Activated T-helper 1 cell treated with anti-CD3 and anti-CD28 coated beads, Interleukin-12 subunit alpha, Interleukin-12 subunit beta, Interleukin-2, Interleukin-4 antibody, amounts not matched to agents 30 ng/mL and 10 ng/mL and 1 ng/mL, durations not matched to agents 14 hours and 24 hours and 36 hours (primary cell): ENCODE data around the gene DNAJC27. TPM values are rescaled to one million over a fixed set of nuclear protein-coding genes. Genes with fewer than 3 reads are reported as not detected.
"Not testable (repeated sequence)": the region's sequence is repeated elsewhere in the genome, so short reads cannot be mapped to it uniquely, and the experiment has no call there.

Source experiments
- DNase-seq: peaks from one replicate; pipeline ENCODE4 v3.0.0; 2021; ENCODE audit warnings: low spot score
- H3K27ac Mint-ChIP-seq: one replicate; pipeline ENCODE4 v1.8.0; 2021; ENCODE audit warnings: mild to moderate bottlenecking, mixed read lengths
- H3K27me3 Mint-ChIP-seq: one replicate; pipeline ENCODE4 v1.8.0; 2022; ENCODE audit warnings: mild to moderate bottlenecking, moderate library complexity, mixed read lengths; ENCODE audit not compliant: insufficient read depth
- H3K36me3 Mint-ChIP-seq: one replicate; pipeline ENCODE4 v1.8.0; 2021; ENCODE audit warnings: low read depth, mixed read lengths
- H3K4me1 Mint-ChIP-seq: one replicate; pipeline ENCODE4 v1.8.0; 2021; ENCODE audit warnings: low read depth, mixed read lengths
- H3K4me3 Mint-ChIP-seq: one replicate; pipeline ENCODE4 v1.8.0; 2021; ENCODE audit warnings: mild to moderate bottlenecking, moderate library complexity, mixed read lengths
- H3K9me3 Mint-ChIP-seq: one replicate; pipeline ENCODE4 v1.8.0; 2021; ENCODE audit warnings: mixed read lengths
- intact Hi-C: fragments of 100-400 bp; cut with micrococcal nuclease; formaldehyde crosslinking; loops from one replicate; pipeline ENCODE4 v1.15.1; 2024
- total RNA-seq: library from RNA; stranded (reverse); gene quantifications from 2 replicates; pipeline ENCODE4 v1.2.3, GENCODE V29; 2022

Gene DNAJC27
- 6.3 and 7.0 TPM in 2 replicates for total RNA-seq

DNA sequence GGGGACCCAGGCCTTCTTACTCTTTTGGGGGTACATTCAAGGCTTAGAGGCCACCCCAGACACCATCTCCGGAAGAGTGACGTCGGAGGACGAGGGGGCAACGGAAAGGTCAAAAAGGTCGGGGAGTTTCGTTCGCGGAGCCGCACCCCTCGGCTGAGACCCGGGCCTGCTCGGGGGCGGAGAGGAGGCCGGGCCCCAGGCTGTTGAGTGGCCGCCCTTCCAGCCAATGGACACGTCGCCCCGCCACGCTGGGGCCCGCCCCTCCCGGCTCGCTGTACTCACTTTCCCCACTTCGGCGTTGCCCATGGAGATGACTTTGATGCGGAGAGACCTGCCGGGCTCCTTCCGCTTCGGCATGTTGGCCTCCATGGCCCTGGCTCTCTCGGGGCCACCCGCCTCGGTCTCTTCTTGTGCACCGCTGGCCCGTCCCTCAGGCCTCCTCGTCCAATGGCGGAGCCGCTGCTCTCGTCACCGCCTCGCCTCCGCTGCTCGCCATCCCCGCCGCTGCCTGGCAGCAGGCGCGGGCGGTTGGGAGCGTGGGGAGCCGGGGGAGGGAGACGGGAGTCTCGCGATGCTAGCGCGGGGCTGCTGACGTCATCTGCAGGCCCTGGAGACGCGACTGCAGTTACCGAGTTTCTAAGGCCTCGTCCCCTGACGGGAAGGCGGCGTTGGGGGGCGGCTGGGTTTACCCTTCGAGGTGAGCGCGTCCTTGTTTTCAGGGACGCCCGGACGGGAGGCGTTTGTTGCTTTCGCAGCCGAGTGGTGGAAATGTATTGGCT, at the start of gene DNAJC27:
DNAJC27 (minus strand) TSS at position 420 of the 779 bp plus-strand sequence; CDS start at position 369, 51 bp downstream.
- H3K27ac Mint-ChIP-seq = peak within 1 kb of the TSS; percentile 100
- peak within 1 kb of the TSS; percentile 96 for H3K4me3 Mint-ChIP-seq
- DNase-seq = peak; percentile 96
- no peaks in the 10 kb centered on the region for H3K9me3 Mint-ChIP-seq
- H3K36me3 Mint-ChIP-seq = peaks cover 6% of the 10 kb centered on the region
- peaks cover 19% of the 10 kb centered on the region for H3K4me1 Mint-ChIP-seq
- H3K27me3 Mint-ChIP-seq = no peaks in the 10 kb centered on the region
- intact Hi-C loops = loop anchor here (1.0 to 10.0 kb wide), 11 partner anchors 52 to 1045 kb away; partner anchors contain the start of genes ASXL2, ATAD2B, CENPO and EFR3B

DNA sequence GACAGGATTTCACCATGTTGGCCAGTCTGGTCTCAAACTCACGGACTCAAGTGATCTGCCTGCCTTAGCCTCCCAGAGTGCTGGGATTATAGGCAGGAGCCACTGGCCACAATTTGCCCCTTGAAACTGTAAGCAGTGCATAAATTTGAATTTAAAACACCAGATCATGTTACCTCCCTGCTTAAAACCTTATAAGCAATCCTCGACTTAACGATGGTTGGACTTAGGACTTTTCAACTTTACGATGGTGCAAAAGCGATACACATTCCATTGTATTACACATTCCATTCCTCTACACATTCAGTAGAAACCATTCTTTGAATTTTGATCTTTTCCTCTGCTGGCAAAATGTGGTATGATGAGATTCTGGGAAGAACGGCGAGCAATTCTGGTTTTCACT, 46.9 kb upstream of the DNAJC27 start:
- no peaks in the 10 kb centered on the region for H3K9me3 Mint-ChIP-seq
- H3K27me3 Mint-ChIP-seq = peaks cover 9% of the 10 kb centered on the region
- no peaks in the 10 kb centered on the region for H3K36me3 Mint-ChIP-seq
- intact Hi-C loops = no loop called here
- no peak overlapping the region for H3K4me3 Mint-ChIP-seq
- H3K4me1 Mint-ChIP-seq = no peaks in the 10 kb centered on the region
- DNase-seq = no peak
- H3K27ac Mint-ChIP-seq = no peak overlapping the region

GRCh38 chr2:25014631-25015030, 42.9 kb upstream of the DNAJC27 start:
- Mint-ChIP-seq H3K36me3 (no peaks in the 10 kb centered on the region), H3K4me3 (no peak overlapping the region), H3K27ac (no peak overlapping the region), H3K9me3 (no peaks in the 10 kb centered on the region), H3K4me1 (no peaks in the 10 kb centered on the region), H3K27me3 (peaks cover 1% of the 10 kb centered on the region)
- DNase-seq = no peak
- intact Hi-C loops = no loop called here

DNA sequence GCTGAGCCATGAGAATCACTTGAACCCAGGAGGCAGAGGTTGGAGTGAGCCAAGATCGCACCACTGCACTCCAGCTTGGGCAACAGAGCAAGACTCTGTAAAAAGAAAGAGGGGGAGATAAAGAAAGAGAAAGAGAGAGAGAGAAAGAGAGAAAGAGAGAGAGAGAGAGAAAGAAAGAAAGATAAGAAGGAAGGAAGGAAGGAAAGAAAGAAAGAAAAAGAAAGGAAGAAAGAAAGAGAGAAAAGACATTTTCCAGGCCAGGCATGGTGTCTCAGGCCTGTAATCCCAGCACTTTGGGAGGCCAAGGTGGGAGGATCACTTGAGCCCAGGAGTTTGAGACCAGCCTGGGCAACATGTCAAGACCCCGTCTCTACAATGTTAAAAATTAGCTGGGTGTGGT, 39.6 kb upstream of the DNAJC27 start:
- H3K9me3 Mint-ChIP-seq, H3K36me3 Mint-ChIP-seq, H3K4me1 Mint-ChIP-seq, intact Hi-C loops, H3K27ac Mint-ChIP-seq, DNase-seq, H3K27me3 Mint-ChIP-seq, H3K4me3 Mint-ChIP-seq: not testable (repeated sequence)

DNA sequence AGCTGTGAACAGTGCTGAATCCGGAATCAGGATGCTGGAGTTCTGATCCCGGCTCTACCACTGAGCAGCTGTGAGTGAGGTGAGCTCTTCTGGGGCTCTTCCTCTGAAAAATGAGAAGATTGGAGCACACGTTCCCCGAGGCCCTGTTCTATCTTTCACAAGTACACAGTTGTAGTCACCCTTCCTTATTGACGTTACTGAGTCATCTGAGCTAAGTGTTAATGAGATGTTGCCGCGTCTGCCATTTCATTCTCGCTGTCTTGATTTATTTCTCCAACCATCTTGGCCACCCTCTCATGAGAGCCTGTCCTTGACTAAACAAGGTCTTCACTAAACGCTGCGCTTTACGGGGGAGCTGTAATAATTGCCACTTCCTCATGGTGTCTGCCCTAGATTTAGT, 38.2 kb upstream of the DNAJC27 start:
- intact Hi-C loops = no loop called here
- Mint-ChIP-seq H3K4me3 (no peak overlapping the region), H3K36me3 (no peaks in the 10 kb centered on the region), H3K9me3 (no peaks in the 10 kb centered on the region), H3K27me3 (no peaks in the 10 kb centered on the region), H3K4me1 (no peaks in the 10 kb centered on the region), H3K27ac (no peak overlapping the region)
- DNase-seq = no peak

DNA sequence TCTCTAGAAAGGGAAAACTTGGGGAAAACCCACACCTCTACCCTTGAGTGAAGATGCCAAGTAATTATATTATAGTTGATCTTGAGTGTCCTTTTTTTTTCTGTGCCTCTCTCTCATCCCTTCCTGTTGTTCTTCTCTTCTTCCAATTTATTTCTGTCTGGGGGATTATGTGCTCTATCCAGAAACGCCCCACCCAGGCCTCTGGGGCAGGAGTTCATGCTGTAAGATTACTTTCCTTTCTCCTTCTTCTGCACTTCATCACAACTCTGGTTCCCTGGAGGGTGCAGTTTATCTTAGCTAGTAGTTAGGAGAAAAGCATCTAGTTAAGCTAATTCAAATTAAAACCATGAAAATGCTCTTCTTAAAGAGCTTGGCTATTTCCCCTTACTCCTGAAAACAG, 30.3 kb upstream of the DNAJC27 start:
- DNase-seq = no peak
- intact Hi-C loops = no loop called here
- no peak overlapping the region for H3K27ac Mint-ChIP-seq
- no peaks in the 10 kb centered on the region for H3K36me3 Mint-ChIP-seq
- no peaks in the 10 kb centered on the region for H3K4me1 Mint-ChIP-seq
- H3K9me3 Mint-ChIP-seq = no peaks in the 10 kb centered on the region
- no peak overlapping the region for H3K4me3 Mint-ChIP-seq
- peaks cover 2% of the 10 kb centered on the region for H3K27me3 Mint-ChIP-seq

DNA sequence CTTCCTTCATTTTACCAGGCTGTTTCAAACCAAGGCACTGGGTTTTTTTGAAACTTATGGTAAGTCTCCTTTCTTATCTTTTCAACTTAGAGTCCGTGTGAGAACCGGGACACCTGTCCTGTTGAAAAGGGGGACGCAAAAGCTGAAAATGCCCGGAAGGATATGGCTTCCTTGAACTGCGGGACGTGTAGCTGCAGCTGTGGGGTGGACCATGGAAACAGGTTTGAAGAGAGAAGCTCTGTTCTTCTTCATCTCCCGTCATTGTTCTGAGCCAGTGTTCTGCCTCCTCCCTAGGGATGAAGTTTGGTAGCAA, 29.5 kb upstream of the DNAJC27 start:
- Mint-ChIP-seq H3K4me3 (no peak overlapping the region), H3K27me3 (peaks cover 4% of the 10 kb centered on the region), H3K4me1 (no peaks in the 10 kb centered on the region), H3K36me3 (no peaks in the 10 kb centered on the region), H3K9me3 (no peaks in the 10 kb centered on the region), H3K27ac (no peak overlapping the region)
- no peak for DNase-seq
- intact Hi-C loops = no loop called here

GRCh38 chr2:25000503-25001324, 29.0 kb upstream of the DNAJC27 start:
- no peaks in the 10 kb centered on the region for H3K9me3 Mint-ChIP-seq
- no peaks in the 10 kb centered on the region for H3K36me3 Mint-ChIP-seq
- H3K4me1 Mint-ChIP-seq = no peaks in the 10 kb centered on the region
- no peak overlapping the region for H3K27ac Mint-ChIP-seq
- peaks cover 4% of the 10 kb centered on the region for H3K27me3 Mint-ChIP-seq
- H3K4me3 Mint-ChIP-seq = no peak overlapping the region
- DNase-seq = no peak
- intact Hi-C loops = no loop called here

DNA sequence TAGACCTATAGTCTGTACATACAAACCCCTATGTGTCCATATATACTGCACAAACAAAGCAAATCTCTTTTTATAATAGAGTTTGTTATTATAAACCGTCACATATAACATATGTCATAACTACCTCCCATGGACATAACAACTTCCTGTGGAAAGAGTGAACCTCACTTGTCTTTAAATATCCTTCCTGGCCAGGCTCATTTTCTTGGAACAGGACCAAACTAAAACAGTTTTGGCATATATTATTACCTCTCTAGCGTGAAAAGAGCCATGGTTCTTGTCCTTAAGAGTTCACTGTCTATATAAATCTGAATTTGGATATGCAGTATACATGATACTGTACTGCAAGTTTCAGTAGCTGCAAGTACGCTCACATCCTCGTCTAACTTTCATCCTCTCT, 28.3 kb upstream of the DNAJC27 start:
- DNase-seq = no peak
- Mint-ChIP-seq H3K4me1 (no peaks in the 10 kb centered on the region), H3K9me3 (no peaks in the 10 kb centered on the region), H3K27ac (no peak overlapping the region), H3K4me3 (no peak overlapping the region), H3K36me3 (no peaks in the 10 kb centered on the region), H3K27me3 (peaks cover 4% of the 10 kb centered on the region)
- intact Hi-C loops = no loop called here

DNA sequence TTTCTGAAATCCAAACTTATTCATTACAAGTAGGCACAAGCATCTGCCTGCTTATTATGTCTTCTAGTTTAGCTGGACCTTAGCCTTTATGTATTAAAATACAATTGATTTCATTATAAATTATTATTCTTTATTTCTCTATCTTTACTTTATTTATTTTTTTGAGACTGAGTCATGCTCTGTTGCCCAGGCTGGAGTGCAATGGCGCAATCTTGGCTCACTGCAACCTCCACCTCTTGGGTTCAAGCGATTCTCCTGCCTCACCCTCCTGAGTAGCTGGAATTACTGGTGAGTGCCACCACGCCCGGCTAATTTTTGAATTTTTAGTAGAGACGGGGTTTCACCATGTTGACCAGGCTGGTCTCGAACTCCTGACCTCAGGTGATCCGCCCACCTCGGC, 27.3 kb upstream of the DNAJC27 start:
- intact Hi-C loops, H3K4me3 Mint-ChIP-seq, H3K27ac Mint-ChIP-seq: not testable (repeated sequence)

DNA sequence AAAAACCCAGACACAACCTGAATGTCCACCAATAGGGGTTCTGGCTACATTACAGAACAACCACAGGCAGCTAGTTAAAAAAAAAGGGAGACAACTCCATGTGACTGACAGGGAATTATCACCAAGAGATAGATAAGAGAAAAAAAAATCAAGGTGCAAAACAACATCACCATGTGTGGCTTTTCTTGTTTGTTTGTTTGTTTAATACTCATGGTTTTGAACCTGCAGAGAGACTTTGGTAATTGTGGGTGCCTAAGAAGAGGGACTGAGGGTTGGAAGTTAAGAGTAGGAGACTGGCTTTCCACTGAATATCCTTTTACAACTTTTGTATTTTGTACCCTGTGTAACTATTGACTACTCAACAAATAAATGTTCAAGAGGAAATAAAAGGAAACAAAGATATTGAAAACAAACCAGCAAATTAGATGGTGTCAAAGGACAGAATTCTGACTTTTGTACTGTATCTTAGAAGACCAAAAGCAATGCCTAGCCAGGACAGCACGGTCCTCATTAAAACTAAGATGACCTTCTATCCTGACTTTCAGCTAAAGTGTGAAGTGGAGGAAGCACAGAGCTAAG, 22.5 kb upstream of the DNAJC27 start:
- Mint-ChIP-seq H3K36me3 (no peaks in the 10 kb centered on the region), H3K27ac (no peak overlapping the region), H3K27me3 (peaks cover 23% of the 10 kb centered on the region), H3K4me3 (no peak overlapping the region), H3K9me3 (no peaks in the 10 kb centered on the region), H3K4me1 (no peaks in the 10 kb centered on the region)
- DNase-seq = no peak
- intact Hi-C loops = no loop called here

More for the DNA sequence above, 27.3 kb upstream of the DNAJC27 start:
- H3K27me3 Mint-ChIP-seq, H3K36me3 Mint-ChIP-seq, H3K4me1 Mint-ChIP-seq, DNase-seq, H3K9me3 Mint-ChIP-seq: not testable (repeated sequence)

DNA sequence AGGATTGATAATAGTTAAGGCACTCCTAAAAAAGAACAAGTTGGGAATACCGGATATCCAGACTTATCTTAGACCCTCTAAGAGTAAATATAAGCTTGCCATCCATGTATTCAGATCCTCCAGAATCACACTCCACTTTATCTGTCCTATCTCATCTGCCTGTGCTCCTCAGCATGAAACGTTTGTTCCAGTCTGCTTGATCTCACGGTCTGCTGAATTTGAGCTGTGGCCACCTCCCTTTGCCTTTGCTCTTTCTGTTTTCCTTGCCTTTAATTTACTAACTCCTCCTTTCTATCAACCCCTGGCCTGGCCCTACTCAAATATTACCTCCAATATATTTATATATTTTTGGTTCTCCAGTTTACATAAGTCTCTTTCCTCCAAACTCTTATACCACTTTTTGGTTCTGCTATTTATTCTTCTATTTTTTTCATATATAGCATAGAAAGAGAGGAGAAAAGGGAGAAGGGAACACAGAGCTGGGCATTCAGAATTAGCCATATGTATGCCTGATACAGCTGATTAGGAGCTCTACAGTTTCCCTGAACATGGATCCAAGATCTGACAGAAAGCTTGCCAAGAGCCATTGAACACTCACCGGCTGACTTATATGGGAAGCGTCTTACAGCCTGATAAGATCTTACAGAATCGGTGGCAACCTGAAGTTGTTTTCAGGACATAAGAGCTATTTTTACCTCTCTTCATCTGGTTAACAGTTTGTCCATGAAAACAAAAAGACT, 21.8 kb upstream of the DNAJC27 start:
- H3K4me3 Mint-ChIP-seq = no peak overlapping the region
- intact Hi-C loops = no loop called here
- peaks cover 23% of the 10 kb centered on the region for H3K27me3 Mint-ChIP-seq
- DNase-seq = no peak
- H3K4me1 Mint-ChIP-seq = no peaks in the 10 kb centered on the region
- no peaks in the 10 kb centered on the region for H3K9me3 Mint-ChIP-seq
- H3K27ac Mint-ChIP-seq = no peak overlapping the region
- H3K36me3 Mint-ChIP-seq = no peaks in the 10 kb centered on the region
